Measurements from ENCODE around the gene PDP2. TPM values are rescaled to one million over a fixed set of nuclear protein-coding genes. Genes with fewer than 3 reads are reported as not detected.

The PDP2 gene
- total RNA-seq, 4 donors from 2014 or later = 12.3 to 29.9 (median 15.5) TPM

DNA sequence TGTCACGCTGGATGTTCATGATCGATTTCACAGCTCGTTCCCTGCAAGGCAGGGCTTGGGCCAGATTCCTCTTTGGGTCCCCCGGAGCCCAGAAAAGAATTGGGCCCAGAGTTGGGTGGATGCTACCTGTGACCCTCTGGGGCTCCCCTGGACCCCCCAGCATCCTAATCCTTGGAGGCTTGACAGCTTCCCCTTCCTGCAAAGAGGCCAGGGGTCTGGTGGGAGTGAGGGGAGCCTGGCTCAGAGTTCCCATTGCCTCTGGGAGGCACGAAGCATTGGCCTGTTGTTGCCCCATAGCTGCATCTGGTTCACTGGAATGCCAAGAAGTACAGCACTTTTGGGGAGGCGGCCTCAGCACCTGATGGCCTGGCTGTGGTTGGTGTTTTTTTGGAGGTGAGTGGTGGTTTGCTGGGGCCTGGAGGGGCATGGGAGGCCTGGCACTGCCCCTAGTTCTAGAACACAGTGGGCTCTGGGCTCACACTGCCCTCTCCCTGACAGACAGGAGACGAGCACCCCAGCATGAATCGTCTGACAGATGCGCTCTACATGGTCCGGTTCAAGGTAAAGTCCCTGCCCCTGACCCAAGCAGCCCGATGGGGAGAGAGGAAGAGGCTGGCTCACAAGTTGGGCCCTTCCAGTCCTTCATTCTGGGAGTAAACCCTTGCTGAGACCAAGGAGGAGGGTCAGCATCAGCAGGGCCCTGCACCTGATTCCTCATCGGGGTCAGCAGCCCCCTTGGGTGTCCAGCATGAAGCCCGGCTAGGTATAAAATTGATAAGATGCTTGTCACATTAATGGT is 28.9 kb upstream of the PDP2 start:
- 82 to 86% methylated on average over 8 to 13 of the region's 13 CpGs for WGBS, 2 donors
- no peak for DNase-seq (ENCODE audit: low spot score in 2 of 2)
- no peaks in the 10 kb centered on the region for H3K4me1 ChIP-seq
- H3K9me3 ChIP-seq = no peaks in the 10 kb centered on the region
- no peak overlapping the region for H3K4me3 ChIP-seq
- peaks cover 0 to 9% of the 10 kb centered on the region in 2 donors for H3K27me3 ChIP-seq
- H3K36me3 ChIP-seq = no peaks in the 10 kb centered on the region
- TF ChIP-seq EP300 (IDR thresholded peaks at IDR 0.05) (no peak), POLR2A (IDR thresholded peaks at IDR 0.05) (no peak)
- TF ChIP-seq, protein P1, sequence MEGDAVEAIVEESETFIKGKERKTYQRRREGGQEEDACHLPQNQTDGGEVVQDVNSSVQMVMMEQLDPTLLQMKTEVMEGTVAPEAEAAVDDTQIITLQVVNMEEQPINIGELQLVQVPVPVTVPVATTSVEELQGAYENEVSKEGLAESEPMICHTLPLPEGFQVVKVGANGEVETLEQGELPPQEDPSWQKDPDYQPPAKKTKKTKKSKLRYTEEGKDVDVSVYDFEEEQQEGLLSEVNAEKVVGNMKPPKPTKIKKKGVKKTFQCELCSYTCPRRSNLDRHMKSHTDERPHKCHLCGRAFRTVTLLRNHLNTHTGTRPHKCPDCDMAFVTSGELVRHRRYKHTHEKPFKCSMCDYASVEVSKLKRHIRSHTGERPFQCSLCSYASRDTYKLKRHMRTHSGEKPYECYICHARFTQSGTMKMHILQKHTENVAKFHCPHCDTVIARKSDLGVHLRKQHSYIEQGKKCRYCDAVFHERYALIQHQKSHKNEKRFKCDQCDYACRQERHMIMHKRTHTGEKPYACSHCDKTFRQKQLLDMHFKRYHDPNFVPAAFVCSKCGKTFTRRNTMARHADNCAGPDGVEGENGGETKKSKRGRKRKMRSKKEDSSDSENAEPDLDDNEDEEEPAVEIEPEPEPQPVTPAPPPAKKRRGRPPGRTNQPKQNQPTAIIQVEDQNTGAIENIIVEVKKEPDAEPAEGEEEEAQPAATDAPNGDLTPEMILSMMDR (IDR thresholded peaks at IDR 0.05) = no peak
- H3K27ac ChIP-seq = no peak overlapping the region

DNA sequence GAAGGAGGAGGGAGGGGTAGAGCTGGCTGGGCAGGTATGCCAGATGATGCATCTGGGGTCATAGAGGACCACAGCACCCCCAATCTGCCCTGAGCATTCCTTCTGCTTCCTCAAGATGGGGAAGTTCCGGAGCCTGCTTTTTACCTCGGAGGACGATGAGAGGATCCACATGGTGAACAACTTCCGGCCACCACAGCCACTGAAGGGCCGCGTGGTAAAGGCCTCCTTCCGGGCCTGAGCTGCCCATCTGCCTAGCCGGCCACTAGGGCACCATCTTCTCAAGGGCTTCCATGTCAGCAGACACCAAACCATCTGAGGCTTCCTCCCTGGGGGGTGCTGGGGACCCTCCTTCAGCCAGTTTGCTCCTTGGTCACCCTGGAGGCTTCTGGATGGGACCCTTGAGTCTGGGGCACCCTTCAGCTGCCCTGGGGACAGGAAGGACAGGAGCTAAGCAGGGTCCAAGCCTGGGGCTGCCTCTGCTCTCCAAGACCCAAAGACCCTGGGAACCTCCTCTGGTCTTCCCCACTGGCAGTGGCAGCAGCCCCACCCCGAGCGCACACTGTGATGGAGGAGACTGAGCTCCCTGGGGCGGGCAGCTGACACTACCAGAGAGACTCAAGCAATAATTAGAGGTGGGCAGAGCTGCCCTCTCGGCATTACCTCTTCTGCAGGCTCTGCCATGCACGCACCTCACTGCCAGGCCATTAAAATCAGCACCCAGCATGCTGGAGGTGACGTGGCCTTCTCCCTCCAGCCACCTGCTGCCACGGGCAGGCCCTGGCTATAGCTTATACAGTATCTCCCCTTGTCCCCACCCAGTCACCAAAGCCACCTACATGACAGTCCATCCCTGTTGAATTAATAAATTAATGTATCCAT is 26.8 kb upstream of the PDP2 start:
- no peak for TF ChIP-seq POLR2A (IDR thresholded peaks at IDR 0.05)
- TF ChIP-seq, protein P1 (IDR thresholded peaks at IDR 0.05) = no peak
- Histone ChIP-seq H3K27me3 (peaks cover 0 to under 1% of the 10 kb centered on the region in 2 donors), H3K27ac (no peak overlapping the region), H3K4me1 (no peaks in the 10 kb centered on the region), H3K36me3 (no peaks in the 10 kb centered on the region), H3K4me3 (no peak overlapping the region), H3K9me3 (no peaks in the 10 kb centered on the region)
- DNase-seq (ENCODE audit: low spot score in 2 of 2) = no peak
- 78 to 84% methylated on average over 10 to 15 of the region's 15 CpGs for WGBS, 2 donors

DNA sequence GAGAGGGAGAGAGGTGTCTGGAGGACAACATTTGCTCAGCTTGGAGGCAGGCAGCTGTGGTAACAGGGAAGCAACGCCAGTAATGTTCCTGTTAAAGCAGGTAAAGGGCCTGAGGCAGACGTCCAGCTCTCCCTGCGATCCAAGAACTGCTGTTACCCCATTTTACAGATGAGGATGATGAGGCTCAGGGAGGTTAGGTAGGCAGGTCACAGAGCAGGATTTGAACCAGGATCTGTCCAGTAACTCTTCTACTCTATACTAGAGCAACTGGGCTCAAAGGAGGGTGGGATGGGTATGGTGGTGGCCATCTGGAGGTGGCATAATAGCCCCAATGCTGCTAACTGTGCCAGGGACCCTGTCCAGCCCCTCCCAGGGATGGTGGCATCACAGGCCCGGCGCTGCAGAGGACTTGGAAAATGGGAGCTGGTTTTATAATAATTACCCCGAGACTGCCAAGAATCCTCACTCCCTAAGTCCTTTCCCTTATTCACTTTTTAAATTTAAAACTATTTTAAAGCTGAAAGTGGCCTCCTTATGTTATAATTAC is 24.1 kb upstream of the PDP2 start:
- Histone ChIP-seq H3K9me3 (no peaks in the 10 kb centered on the region), H3K36me3 (no peaks in the 10 kb centered on the region), H3K4me3 (no peak overlapping the region), H3K27ac (no peak overlapping the region), H3K4me1 (peaks cover 0 to 4% (median 0%) of the 10 kb centered on the region in 4 donors), H3K27me3 (no peaks in the 10 kb centered on the region)
- WGBS, 2 donors = 88 to 93% methylated on average over 6 of the region's 6 CpGs
- TF ChIP-seq EP300 (IDR thresholded peaks at IDR 0.05) = no peak
- no peak for TF ChIP-seq POLR2A (IDR thresholded peaks at IDR 0.05)
- TF ChIP-seq, protein P1 (IDR thresholded peaks at IDR 0.05) = no peak
- DNase-seq (ENCODE audit: low spot score in 2 of 2) = no peak

DNA sequence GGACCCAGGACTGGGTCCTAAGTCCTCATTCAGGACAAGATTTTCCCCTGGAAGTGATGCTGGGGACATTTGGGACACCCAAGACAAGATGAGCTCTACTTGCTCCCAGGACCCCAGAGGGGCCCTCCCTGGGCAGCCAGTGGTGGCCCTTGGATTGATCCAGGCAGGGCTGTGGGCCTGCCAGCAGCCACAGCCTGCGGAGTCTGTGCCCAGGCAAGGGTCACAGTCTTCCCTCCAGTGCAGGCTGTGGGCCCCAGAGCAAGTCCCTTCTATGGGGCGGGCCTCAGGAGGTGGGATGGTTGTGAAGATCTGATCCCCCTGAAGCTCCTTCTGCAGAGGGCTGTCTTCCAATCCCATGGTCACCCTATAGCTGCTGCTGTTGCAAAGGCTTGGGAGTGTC is 23.5 kb upstream of the PDP2 start:
- H3K4me1 ChIP-seq = peaks cover 0 to 4% (median 0%) of the 10 kb centered on the region in 4 donors
- no peak overlapping the region for H3K4me3 ChIP-seq
- no peaks in the 10 kb centered on the region for H3K36me3 ChIP-seq
- no peaks in the 10 kb centered on the region for H3K9me3 ChIP-seq
- H3K27ac ChIP-seq = no peak overlapping the region
- TF ChIP-seq, protein P1 (IDR thresholded peaks at IDR 0.05) = no peak
- TF ChIP-seq EP300 (IDR thresholded peaks at IDR 0.05) (no peak), POLR2A (IDR thresholded peaks at IDR 0.05) (no peak)
- H3K27me3 ChIP-seq = no peaks in the 10 kb centered on the region
- no peak for DNase-seq (ENCODE audit: low spot score in 2 of 2)
- WGBS, 2 donors = 90 to 91% methylated on average over 2 of the region's 2 CpGs

Measured in tibial nerve (tissue), 4 donors.